HL-60 (cell line): ENCODE measurements around the gene PRRT2.
"Not testable (repeated sequence)": the region's sequence is repeated elsewhere in the genome, so short reads cannot be mapped to it uniquely, and the experiment has no call there.

ENCODE experiments used
- DNase-seq, 2 experiments: peaks; one replicate each; pipeline ENCODE4 v3.0.0-alpha.2; 2010 to 2020; ENCODE audit warnings: low read depth in 1 of 2, low spot score in 1 of 2
- H3K27ac ChIP-seq: fragments of 250-450 bp; sonication (Bioruptor Pico); replicated peaks from 2 replicates; pipeline ENCODE4 v1.5.1; 2020; ENCODE audit warnings: mild to moderate bottlenecking, moderate library complexity
- H3K27me3 ChIP-seq: fragments of 250-450 bp; sonication (Bioruptor Pico); 2 replicates; pipeline ENCODE4 v1.5.1; 2021; ENCODE audit warnings: mild to moderate bottlenecking, moderate library complexity; ENCODE audit not compliant: insufficient read depth, poor library complexity, severe bottlenecking
- H3K4me3 ChIP-seq: replicated peaks from 2 replicates; pipeline ENCODE4 v1.5.1; 2011; ENCODE audit warnings: mild to moderate bottlenecking, control low read depth, low read length; ENCODE audit not compliant: insufficient read depth
- CTCF ChIP-seq: IDR thresholded peaks from one replicate; pipeline ENCODE4 v1.5.1; 2011; ENCODE audit warnings: low read length, control low read depth, inconsistent platforms; ENCODE audit not compliant: insufficient read depth
- GABPA ChIP-seq: IDR thresholded peaks from 2 replicates; pipeline ENCODE4 v1.6.1; 2012; ENCODE audit warnings: low read depth
- POLR2AphosphoS5 ChIP-seq: IDR thresholded peaks from 2 replicates; pipeline ENCODE4 v1.6.1; 2012; ENCODE audit warnings: low read depth
- SPI1 ChIP-seq: IDR thresholded peaks from 2 replicates; pipeline ENCODE4 v1.6.1; 2012; ENCODE audit warnings: low read depth, mild to moderate bottlenecking, borderline replicate concordance
- TF ChIP-seq, protein P1 (sequence below): IDR thresholded peaks from 2 replicates; pipeline ENCODE4 v1.6.1; 2012; ENCODE audit warnings: low read depth; ENCODE audit not compliant: insufficient replicate concordance

Gene PRRT2

GRCh38 chr16:29790949-29791844 is 20.8 kb upstream of the PRRT2 start:
- Histone ChIP-seq H3K27me3 (no peaks in the 10 kb centered on the region), H3K27ac (peak overlapping the region; percentile 96), H3K4me3 (peak overlapping the region; percentile 81)
- TF ChIP-seq CTCF (no peak), SPI1 (no peak), GABPA (no peak), POLR2AphosphoS5 (no peak)
- TF ChIP-seq, protein P1, sequence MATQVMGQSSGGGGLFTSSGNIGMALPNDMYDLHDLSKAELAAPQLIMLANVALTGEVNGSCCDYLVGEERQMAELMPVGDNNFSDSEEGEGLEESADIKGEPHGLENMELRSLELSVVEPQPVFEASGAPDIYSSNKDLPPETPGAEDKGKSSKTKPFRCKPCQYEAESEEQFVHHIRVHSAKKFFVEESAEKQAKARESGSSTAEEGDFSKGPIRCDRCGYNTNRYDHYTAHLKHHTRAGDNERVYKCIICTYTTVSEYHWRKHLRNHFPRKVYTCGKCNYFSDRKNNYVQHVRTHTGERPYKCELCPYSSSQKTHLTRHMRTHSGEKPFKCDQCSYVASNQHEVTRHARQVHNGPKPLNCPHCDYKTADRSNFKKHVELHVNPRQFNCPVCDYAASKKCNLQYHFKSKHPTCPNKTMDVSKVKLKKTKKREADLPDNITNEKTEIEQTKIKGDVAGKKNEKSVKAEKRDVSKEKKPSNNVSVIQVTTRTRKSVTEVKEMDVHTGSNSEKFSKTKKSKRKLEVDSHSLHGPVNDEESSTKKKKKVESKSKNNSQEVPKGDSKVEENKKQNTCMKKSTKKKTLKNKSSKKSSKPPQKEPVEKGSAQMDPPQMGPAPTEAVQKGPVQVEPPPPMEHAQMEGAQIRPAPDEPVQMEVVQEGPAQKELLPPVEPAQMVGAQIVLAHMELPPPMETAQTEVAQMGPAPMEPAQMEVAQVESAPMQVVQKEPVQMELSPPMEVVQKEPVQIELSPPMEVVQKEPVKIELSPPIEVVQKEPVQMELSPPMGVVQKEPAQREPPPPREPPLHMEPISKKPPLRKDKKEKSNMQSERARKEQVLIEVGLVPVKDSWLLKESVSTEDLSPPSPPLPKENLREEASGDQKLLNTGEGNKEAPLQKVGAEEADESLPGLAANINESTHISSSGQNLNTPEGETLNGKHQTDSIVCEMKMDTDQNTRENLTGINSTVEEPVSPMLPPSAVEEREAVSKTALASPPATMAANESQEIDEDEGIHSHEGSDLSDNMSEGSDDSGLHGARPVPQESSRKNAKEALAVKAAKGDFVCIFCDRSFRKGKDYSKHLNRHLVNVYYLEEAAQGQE: no peak
- DNase-seq: no peak

DNA sequence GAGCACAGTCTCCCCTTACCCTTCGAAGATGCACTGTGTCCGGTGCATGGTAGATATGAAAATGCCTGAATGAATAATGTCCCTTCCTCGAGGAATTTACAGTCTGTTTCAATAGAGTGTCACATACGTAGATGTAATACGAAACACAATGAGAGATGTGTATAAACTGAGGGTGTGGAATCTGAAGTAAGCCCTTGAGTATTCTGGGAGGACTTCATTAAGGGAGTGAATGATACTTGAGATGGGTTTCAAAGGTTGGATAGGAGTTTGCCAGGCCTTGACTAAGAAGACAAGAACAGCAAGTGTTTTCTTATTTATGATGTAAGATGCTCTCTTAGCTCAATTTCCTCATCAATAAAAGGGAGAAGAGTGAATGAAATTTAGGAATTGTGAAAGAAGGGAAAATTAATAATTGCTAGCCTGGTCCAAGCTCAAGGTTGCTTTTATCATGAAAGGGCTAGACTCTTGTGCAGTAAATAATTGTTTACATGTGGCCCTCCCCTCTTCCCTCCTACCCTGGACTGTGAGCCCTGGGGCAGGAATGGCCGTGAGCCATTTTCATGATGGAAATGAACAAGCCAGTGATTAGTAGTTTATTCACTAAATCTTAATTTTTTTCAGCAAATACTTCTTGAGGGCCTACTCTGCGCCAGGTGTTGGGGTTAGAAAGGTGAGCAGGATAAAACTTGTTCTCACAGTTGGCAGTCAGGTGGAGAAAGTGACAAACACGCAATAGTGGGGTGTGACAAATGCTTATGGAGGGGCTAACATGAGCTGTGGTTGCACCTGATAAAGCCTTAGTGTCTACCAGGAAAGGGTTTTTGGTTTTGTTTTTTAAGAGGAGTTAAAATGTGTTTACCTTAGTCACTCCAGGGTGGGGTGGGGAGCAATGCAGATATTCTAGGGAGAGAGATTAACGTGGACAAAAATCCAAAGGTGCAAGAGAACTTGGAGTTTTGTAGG is 19.9 kb upstream of the PRRT2 start:
- TF ChIP-seq GABPA (no peak), SPI1 (no peak), CTCF (no peak), POLR2AphosphoS5 (no peak)
- TF ChIP-seq, protein P1: no peak
- DNase-seq: no peak
- H3K27ac ChIP-seq: peak overlapping the region; percentile 96
- no peaks in the 10 kb centered on the region for H3K27me3 ChIP-seq
- H3K4me3 ChIP-seq: peak overlapping the region; percentile 81

DNA sequence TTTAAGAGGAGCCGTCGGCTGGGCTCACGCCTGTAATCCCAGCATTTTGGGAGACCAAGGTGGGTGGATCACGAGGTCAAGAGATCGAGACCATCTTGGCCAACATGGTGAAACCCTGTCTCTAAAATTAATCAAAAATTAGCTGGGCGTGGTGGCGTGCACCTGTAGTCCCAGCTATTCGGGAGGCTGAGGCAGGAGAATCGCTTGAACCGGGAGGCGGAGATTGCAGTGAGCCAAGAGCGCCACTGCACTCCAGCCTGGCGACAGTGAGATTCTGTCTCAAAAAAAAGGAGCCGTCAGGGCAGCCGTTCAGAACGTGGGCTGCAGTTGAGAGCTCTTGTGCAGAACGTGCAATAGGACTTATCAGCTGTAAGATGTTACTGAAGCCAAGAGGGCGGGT is 18.8 kb upstream of the PRRT2 start:
- DNase-seq, H3K27me3 ChIP-seq, H3K4me3 ChIP-seq, H3K27ac ChIP-seq: not testable (repeated sequence)

- no peaks in the 10 kb centered on the region for H3K27me3 ChIP-seq
These were observed 17.7 kb upstream of the PRRT2 start for GRCh38 chr16:29794231-29794710.

More at GRCh38 chr16:29794231-29794710, 17.7 kb upstream of the PRRT2 start:
- no peak for DNase-seq
- Histone ChIP-seq H3K27ac (no peak overlapping the region), H3K4me3 (no peak overlapping the region)
- no peak for TF ChIP-seq SPI1
- no peak for TF ChIP-seq CTCF
- TF ChIP-seq GABPA: no peak
- TF ChIP-seq POLR2AphosphoS5: no peak
- TF ChIP-seq, protein P1: no peak
